Neuronal stem cell (in vitro differentiated cells): ENCODE measurements around the gene GALNT17.

ENCODE experiments used
- DNase-seq: peaks from one replicate; pipeline ENCODE4 v3.0.0-alpha.2; 2013; ENCODE audit warnings: low spot score
- H2AFZ ChIP-seq: one replicate; pipeline ENCODE4 v1.6.1; 2013; ENCODE audit warnings: mild to moderate bottlenecking, low read length, inconsistent platforms
- H2AK5ac ChIP-seq: 2 replicates; pipeline ENCODE4 v1.6.1; 2013; ENCODE audit warnings: low read depth, mild to moderate bottlenecking, inconsistent platforms, low read length, moderate library complexity, mixed read lengths
- H2BK120ac ChIP-seq: 2 replicates; pipeline ENCODE4 v1.6.1; 2013; ENCODE audit warnings: low read depth, mild to moderate bottlenecking, inconsistent platforms, low read length, moderate library complexity, mixed read lengths
- H2BK12ac ChIP-seq: one replicate; pipeline ENCODE4 v1.6.1; 2013; ENCODE audit warnings: low read length, inconsistent platforms
- H2BK15ac ChIP-seq: 2 replicates; pipeline ENCODE4 v1.6.1; 2013; ENCODE audit warnings: mild to moderate bottlenecking, low read length, inconsistent platforms, mixed read lengths
- H2BK5ac ChIP-seq: one replicate; pipeline ENCODE4 v1.6.1; 2013; ENCODE audit warnings: inconsistent platforms, mild to moderate bottlenecking, low read length, moderate library complexity
- H3K14ac ChIP-seq: one replicate; pipeline ENCODE4 v1.6.1; 2013; ENCODE audit warnings: low read length, inconsistent platforms
- H3K18ac ChIP-seq: 2 replicates; pipeline ENCODE4 v1.6.1; 2013; ENCODE audit warnings: low read length, inconsistent platforms
- H3K23ac ChIP-seq: 2 replicates; pipeline ENCODE4 v1.6.1; 2013; ENCODE audit warnings: low read depth, mild to moderate bottlenecking, mixed read lengths, low read length, inconsistent platforms; ENCODE audit not compliant: poor library complexity
- H3K27ac ChIP-seq: replicated peaks from 3 replicates; pipeline ENCODE4 v1.5.1; 2013; ENCODE audit warnings: low read length, inconsistent platforms
- H3K27me3 ChIP-seq, 3 experiments: 2 replicates each; pipeline ENCODE4 v1.6.1; 2013; ENCODE audit warnings: low read length in 3 of 3, mild to moderate bottlenecking in 2 of 3, inconsistent platforms in 1 of 3, low read depth in 1 of 3, mixed read lengths in 1 of 3, moderate library complexity in 1 of 3; ENCODE audit not compliant: control insufficient read depth in 3 of 3, insufficient read depth in 3 of 3
- H3K36me3 ChIP-seq, 2 donors: replicated peaks in 1 of 2; 2 replicates each; pipeline ENCODE4 v1.6.1; 2013; ENCODE audit warnings: low read length in 2 of 2; ENCODE audit not compliant: control insufficient read depth in 2 of 2, insufficient read depth in 2 of 2
- H3K4ac ChIP-seq: 2 replicates; pipeline ENCODE4 v1.6.1; 2013; ENCODE audit warnings: inconsistent platforms, mild to moderate bottlenecking, low read length, moderate library complexity
- H3K4me1 ChIP-seq, 2 donors: 1 replicate in 1 of 2; 2 replicates in 1 of 2; pipeline ENCODE4 v1.6.1; 2013; ENCODE audit warnings: low read length in 2 of 2, low read depth in 1 of 2; ENCODE audit not compliant: control insufficient read depth in 2 of 2, insufficient read depth in 1 of 2
- H3K4me2 ChIP-seq: one replicate; pipeline ENCODE4 v1.6.1; 2013; ENCODE audit warnings: mild to moderate bottlenecking, low read length, inconsistent platforms; ENCODE audit not compliant: insufficient read depth, poor library complexity, severe bottlenecking
- H3K4me3 ChIP-seq, 2 donors: 2 replicates each; pipeline ENCODE4 v1.5.1; 2013; ENCODE audit warnings: low read length in 2 of 2, mild to moderate bottlenecking in 2 of 2, inconsistent platforms in 1 of 2, moderate library complexity in 1 of 2
- H3K79me1 ChIP-seq: one replicate; pipeline ENCODE4 v1.6.1; 2013; ENCODE audit warnings: low read depth, mild to moderate bottlenecking, inconsistent platforms, low read length, moderate library complexity
- H3K9ac ChIP-seq: one replicate; pipeline ENCODE4 v1.6.1; 2013; ENCODE audit warnings: mild to moderate bottlenecking, low read depth, low read length, inconsistent platforms; ENCODE audit not compliant: poor library complexity
- H3K9me3 ChIP-seq, 2 donors: replicated peaks in 1 of 2; 2 replicates each; pipeline versions ENCODE3 to v1.6.1; 2013; ENCODE audit warnings: low read length in 2 of 2, mild to moderate bottlenecking in 2 of 2, inconsistent platforms in 1 of 2, low read depth in 1 of 2, mixed read lengths in 1 of 2, moderate library complexity in 1 of 2; ENCODE audit not compliant: control insufficient read depth in 2 of 2, insufficient read depth in 1 of 2
- H4K8ac ChIP-seq: one replicate; pipeline ENCODE4 v1.6.1; 2013; ENCODE audit warnings: low read depth, mild to moderate bottlenecking, inconsistent platforms, low read length, moderate library complexity
- H4K91ac ChIP-seq: one replicate; pipeline ENCODE4 v1.6.1; 2013; ENCODE audit warnings: low read length, low read depth, mild to moderate bottlenecking, inconsistent platforms; ENCODE audit not compliant: poor library complexity
- WGBS, 2 donors: extraction: QIAGEN DNeasy Blood & Tissue Kit; methylation state at CpG; one replicate each; pipeline ENCODE4 v1.1.7; 2013; ENCODE audit warnings: missing lambda C conversion rate in 2 of 2, mixed read lengths in 1 of 2; ENCODE audit not compliant: insufficient read length in 2 of 2, insufficient replicate concordance in 1 of 2; ENCODE audit errors: extremely low coverage in 2 of 2; 5-methylcytosine and 5-hydroxymethylcytosine counted together

Gene GALNT17

DNA sequence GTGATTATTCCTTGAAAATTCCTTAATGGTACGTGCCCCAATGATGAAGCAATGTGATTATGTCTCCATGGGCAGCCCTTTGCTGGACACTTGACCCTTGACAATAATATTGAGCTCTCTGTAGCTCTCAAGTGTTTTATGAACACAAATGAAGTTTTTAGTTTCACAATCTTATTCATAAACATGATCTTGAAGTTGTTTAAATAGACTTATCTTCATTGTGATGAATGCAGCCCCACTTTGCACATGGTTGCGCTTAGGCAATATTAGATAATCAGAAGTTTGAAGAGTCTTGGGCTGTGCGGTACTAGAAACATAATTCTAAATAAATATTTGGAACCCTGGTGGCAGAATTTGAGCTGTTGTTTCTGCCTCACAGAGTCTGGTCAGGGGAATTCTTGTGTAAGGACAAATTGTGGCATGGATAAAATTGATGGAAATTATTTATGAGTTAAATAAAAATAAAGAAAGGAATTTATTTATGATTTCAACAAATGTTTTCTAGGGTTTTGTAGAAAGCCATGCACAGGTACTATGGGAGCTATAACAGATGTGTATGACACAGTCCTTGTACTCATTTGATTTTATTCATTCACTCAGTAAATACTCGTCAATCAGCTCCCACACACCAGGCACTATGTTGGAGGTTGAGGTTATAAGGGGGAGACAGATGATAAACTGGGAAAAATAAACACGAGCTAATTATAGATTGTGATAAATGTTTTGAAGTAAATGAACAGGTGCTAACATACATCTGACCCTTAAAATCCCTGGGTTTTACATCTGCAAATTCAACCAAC is 217.9 kb downstream of the GALNT17 start:
- no peak overlapping the region for H3K14ac ChIP-seq
- H4K91ac ChIP-seq: no peak overlapping the region
- no peak overlapping the region for H2BK5ac ChIP-seq
- no peak overlapping the region for H3K4me2 ChIP-seq
- no peak overlapping the region for H2AFZ ChIP-seq
- no CpG with 5 or more reads among the region's 5 CpGs for WGBS, 2 donors
- no peak overlapping the region for H3K23ac ChIP-seq
- no peak overlapping the region for H2BK15ac ChIP-seq
- peaks cover 0 to 23% of the 10 kb centered on the region in 2 donors for H3K9me3 ChIP-seq
- H3K4me1 ChIP-seq: peaks cover 0 to 3% of the 10 kb centered on the region in 2 donors
- no peaks in the 10 kb centered on the region for H3K79me1 ChIP-seq
- no peak overlapping the region for H3K27ac ChIP-seq
- no peak overlapping the region for H2AK5ac ChIP-seq
- H3K4ac ChIP-seq: no peak overlapping the region
- H2BK120ac ChIP-seq: no peak overlapping the region
- no peak for DNase-seq
- H3K18ac ChIP-seq: no peak overlapping the region
- H2BK12ac ChIP-seq: no peak overlapping the region
- no peaks in the 10 kb centered on the region for H3K27me3 ChIP-seq
- no peak overlapping the region for H4K8ac ChIP-seq
- H3K36me3 ChIP-seq: no peaks in the 10 kb centered on the region
- no peak overlapping the region for H3K4me3 ChIP-seq
- no peak overlapping the region for H3K9ac ChIP-seq

GRCh38 chr7:71350680-71351079 is 218.7 kb downstream of the GALNT17 start:
- H4K91ac ChIP-seq: no peak overlapping the region
- H3K18ac ChIP-seq: no peak overlapping the region
- no peak overlapping the region for H3K9ac ChIP-seq
- H3K27ac ChIP-seq: no peak overlapping the region
- no peak overlapping the region for H3K4me3 ChIP-seq
- H3K79me1 ChIP-seq: no peaks in the 10 kb centered on the region
- H3K9me3 ChIP-seq: peaks cover 0 to 23% of the 10 kb centered on the region in 2 donors
- H3K27me3 ChIP-seq: no peaks in the 10 kb centered on the region
- no peak overlapping the region for H2AFZ ChIP-seq
- H3K4me1 ChIP-seq: peaks cover 0 to 3% of the 10 kb centered on the region in 2 donors
- H4K8ac ChIP-seq: no peak overlapping the region
- no peak overlapping the region for H2BK12ac ChIP-seq
- no peak overlapping the region for H3K4ac ChIP-seq
- no peak for DNase-seq
- no peak overlapping the region for H2AK5ac ChIP-seq
- no peak overlapping the region for H3K14ac ChIP-seq
- H2BK5ac ChIP-seq: no peak overlapping the region
- no peak overlapping the region for H2BK120ac ChIP-seq
- H3K23ac ChIP-seq: no peak overlapping the region
- WGBS, 2 donors: no CpG with 5 or more reads among the region's 2 CpGs
- H2BK15ac ChIP-seq: no peak overlapping the region
- H3K36me3 ChIP-seq: no peaks in the 10 kb centered on the region
- no peak overlapping the region for H3K4me2 ChIP-seq

DNA sequence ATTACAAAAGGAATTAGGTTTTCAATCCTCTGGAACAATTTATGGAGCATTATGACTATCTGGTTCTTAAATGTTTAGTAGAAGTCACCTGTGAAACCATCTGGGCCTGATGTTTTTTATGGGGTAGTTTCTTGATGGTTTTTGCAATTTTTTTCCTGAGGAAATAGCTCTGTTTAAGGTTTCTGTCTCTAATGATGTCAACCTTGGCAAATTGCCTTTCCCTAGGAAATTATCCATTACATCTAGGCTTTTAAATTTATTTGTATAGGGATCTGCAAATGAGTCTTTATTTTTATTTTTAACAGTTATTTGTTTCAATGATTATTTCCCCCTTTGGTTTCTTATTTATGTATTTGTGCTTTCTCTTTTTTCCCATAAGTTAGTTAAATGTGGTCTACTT is 222.8 kb downstream of the GALNT17 start:
- no peak for DNase-seq
- Histone ChIP-seq H3K9me3 (peaks cover 0 to 46% of the 10 kb centered on the region in 2 donors), H2BK5ac (no peak overlapping the region), H3K4me2 (no peak overlapping the region), H3K36me3 (no peaks in the 10 kb centered on the region), H2BK15ac (no peak overlapping the region), H3K4ac (no peak overlapping the region), H3K79me1 (no peaks in the 10 kb centered on the region), H3K27ac (no peak overlapping the region), H3K9ac (no peak overlapping the region), H3K4me1 (no peaks in the 10 kb centered on the region), H3K27me3 (no peaks in the 10 kb centered on the region), H4K91ac (no peak overlapping the region), H3K14ac (no peak overlapping the region), H2BK12ac (no peak overlapping the region), H2AFZ (no peak overlapping the region), H3K23ac (no peak overlapping the region), H3K18ac (no peak overlapping the region), H2AK5ac (no peak overlapping the region), H4K8ac (no peak overlapping the region), H2BK120ac (no peak overlapping the region), H3K4me3 (no peak overlapping the region)

DNA sequence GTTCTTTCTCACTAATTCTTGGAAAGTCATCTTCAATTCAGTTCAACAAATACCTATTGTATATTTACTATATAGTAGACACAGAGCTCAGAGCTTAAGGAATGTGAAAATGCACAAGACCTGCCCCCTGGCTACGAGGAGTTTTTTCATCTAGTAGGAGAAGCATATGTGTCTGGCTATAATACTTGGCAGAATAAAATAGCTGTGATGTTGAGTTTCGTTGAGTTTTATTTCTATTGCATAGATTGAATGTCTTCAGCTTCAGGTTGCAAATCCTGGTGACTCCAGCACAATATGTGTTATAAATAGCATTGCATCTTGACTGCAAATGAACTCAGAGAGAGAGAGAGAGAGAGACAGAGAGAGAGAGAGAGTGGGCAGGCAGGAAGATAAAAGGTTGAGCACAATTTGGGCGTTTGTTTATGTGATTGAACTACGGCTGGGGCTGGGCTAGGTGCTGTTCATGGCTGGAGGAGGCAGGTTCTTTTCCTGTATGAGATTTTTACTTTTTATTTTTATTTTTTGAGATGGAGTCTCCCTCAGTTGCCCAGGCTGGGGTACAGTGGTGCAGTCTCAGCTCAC is 229.6 kb downstream of the GALNT17 start:
- WGBS, 2 donors: no CpG with 5 or more reads among the region's 4 CpGs
- H2BK120ac ChIP-seq: no peak overlapping the region
- H3K9me3 ChIP-seq: peaks cover 3 to 22% of the 10 kb centered on the region in 2 donors

More for the DNA sequence above, 229.6 kb downstream of the GALNT17 start:
- H3K4ac ChIP-seq: no peak overlapping the region
- no peak overlapping the region for H3K4me3 ChIP-seq
- H3K14ac ChIP-seq: no peak overlapping the region
- H2AK5ac ChIP-seq: no peak overlapping the region
- no peak overlapping the region for H2BK12ac ChIP-seq
- no peak for DNase-seq
- H4K8ac ChIP-seq: no peak overlapping the region
- no peaks in the 10 kb centered on the region for H3K36me3 ChIP-seq
- no peak overlapping the region for H3K23ac ChIP-seq
- H2BK5ac ChIP-seq: no peak overlapping the region
- H3K4me1 ChIP-seq: peaks cover 0 to 3% of the 10 kb centered on the region in 2 donors
- no peak overlapping the region for H4K91ac ChIP-seq
- H3K9ac ChIP-seq: no peak overlapping the region
- no peaks in the 10 kb centered on the region for H3K79me1 ChIP-seq
- no peak overlapping the region for H3K27ac ChIP-seq
- no peak overlapping the region for H3K18ac ChIP-seq
- H2BK15ac ChIP-seq: no peak overlapping the region
- no peak overlapping the region for H2AFZ ChIP-seq
- H3K27me3 ChIP-seq: no peaks in the 10 kb centered on the region
- H3K4me2 ChIP-seq: no peak overlapping the region
